ENCODE measurements around the gene SOX15. TPM values are rescaled to one million over a fixed set of nuclear protein-coding genes. Genes with fewer than 3 reads are reported as not detected.

Gene SOX15
- total and polyA plus RNA-seq, 4 donors, result 0.68 to 1.1 (median 0.86) TPM; not detected in 1

DNA sequence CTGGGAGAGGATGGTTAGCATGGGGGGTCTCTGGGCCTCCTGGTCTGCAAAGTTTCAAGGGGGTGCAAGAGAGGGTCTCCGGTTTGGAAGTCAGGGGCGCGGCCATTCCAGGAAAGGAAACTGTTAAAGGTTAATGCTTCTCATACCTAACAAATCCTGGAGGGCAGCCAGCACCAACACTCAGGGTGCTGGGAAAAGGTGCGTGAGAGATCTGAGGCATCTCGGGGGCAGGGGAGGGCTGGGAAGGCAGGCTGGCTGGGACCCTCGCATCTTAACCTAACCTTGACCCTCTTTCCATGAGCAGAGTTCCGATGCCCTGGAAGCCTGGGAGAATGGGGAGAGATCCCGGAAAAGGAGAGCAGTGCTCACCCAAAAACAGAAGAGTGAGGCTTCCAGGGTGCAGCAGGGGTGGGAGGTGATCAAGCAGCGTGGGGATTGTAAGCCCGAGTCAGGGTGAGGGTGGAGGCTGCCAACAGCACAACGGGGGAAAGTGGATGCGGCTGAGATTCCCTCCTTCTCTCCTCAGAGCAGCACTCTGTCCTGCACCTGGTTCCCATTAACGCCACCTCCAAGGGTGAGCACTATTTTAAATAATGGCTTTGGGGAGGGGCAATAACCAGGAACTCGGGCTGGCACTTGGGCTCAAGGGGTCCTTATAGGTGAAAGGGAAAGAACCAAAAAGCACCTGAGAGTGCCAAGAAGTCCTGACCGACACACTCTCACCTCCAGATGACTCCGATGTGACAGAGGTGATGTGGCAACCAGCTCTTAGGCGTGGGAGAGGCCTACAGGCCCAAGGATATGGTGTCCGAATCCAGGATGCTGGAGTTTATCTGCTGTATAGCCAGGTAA lies 30.3 kb downstream of the SOX15 start:
- peaks cover 0 to 16% (median 7%) of the 10 kb centered on the region in 4 donors for H3K36me3 ChIP-seq (ENCODE audit: control insufficient read depth in 4 of 4, insufficient read depth in 4 of 4, low read length in 4 of 4)
- H3K27me3 ChIP-seq (ENCODE audit: control insufficient read depth in 3 of 3, insufficient read depth in 3 of 3, low read length in 2 of 3), result no peaks in the 10 kb centered on the region
- H3K4me1 ChIP-seq (ENCODE audit: control insufficient read depth in 5 of 5, insufficient read depth in 5 of 5, low read length in 5 of 5), result peaks cover 0 to 50% (median 27%) of the 10 kb centered on the region in 5 donors
- H3K9ac ChIP-seq (ENCODE audit: insufficient read depth in 1 of 2, low read length in 2 of 2), result peak overlapping the region in 1 of 2 donors; percentile 95
- ATAC-seq (ENCODE audit: insufficient read depth, low FRiP score), result no peak
- peak in 2 of 3 donors; percentile 38 to 58 for DNase-seq
- no peaks in the 10 kb centered on the region for H3K9me3 ChIP-seq (ENCODE audit: control insufficient read depth in 4 of 4, insufficient read depth in 3 of 4, low read length in 3 of 4)
- peak overlapping the region; percentile 77 to 95 for H3K27ac ChIP-seq (ENCODE audit: low read depth in 1 of 2, low read length in 1 of 2)
- peak overlapping the region; percentile 23 for H3K4me3 ChIP-seq
- 37 to 52% methylated on average over 18 of the region's 18 CpGs for WGBS, 2 donors
- TF ChIP-seq, protein P1, sequence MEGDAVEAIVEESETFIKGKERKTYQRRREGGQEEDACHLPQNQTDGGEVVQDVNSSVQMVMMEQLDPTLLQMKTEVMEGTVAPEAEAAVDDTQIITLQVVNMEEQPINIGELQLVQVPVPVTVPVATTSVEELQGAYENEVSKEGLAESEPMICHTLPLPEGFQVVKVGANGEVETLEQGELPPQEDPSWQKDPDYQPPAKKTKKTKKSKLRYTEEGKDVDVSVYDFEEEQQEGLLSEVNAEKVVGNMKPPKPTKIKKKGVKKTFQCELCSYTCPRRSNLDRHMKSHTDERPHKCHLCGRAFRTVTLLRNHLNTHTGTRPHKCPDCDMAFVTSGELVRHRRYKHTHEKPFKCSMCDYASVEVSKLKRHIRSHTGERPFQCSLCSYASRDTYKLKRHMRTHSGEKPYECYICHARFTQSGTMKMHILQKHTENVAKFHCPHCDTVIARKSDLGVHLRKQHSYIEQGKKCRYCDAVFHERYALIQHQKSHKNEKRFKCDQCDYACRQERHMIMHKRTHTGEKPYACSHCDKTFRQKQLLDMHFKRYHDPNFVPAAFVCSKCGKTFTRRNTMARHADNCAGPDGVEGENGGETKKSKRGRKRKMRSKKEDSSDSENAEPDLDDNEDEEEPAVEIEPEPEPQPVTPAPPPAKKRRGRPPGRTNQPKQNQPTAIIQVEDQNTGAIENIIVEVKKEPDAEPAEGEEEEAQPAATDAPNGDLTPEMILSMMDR (IDR thresholded peaks at IDR 0.05; ENCODE audit: control extremely low read depth, extremely low read depth), result no peak

DNA sequence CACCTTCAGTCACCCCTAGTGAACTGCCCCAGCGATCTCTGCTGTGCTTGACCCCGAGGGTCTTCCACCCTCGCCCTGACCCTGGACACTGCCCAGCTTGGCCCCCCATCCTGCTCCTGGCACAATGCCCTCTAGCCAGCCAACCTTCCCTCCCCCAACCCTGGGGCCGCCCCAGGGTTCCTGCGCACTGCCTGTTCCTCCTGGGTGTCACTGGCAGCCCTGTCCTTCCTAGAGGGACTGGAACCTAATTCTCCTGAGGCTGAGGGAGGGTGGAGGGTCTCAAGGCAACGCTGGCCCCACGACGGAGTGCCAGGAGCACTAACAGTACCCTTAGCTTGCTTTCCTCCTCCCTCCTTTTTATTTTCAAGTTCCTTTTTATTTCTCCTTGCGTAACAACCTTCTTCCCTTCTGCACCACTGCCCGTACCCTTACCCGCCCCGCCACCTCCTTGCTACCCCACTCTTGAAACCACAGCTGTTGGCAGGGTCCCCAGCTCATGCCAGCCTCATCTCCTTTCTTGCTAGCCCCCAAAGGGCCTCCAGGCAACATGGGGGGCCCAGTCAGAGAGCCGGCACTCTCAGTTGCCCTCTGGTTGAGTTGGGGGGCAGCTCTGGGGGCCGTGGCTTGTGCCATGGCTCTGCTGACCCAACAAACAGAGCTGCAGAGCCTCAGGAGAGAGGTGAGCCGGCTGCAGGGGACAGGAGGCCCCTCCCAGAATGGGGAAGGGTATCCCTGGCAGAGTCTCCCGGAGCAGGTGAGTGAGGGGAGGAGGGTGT lies 31.2 kb downstream of the SOX15 start, which contains the start of gene TNFSF13:
Gene TNFSF13, plus strand, starts transcription at position 207 of the 776 bp plus-strand sequence. Its CDS starts 290 bp downstream, at position 497.
- whole genome bisulfite sequencing, 2 donors, result 8 to 18% methylated on average over 15 to 16 of the region's 16 CpGs
- peak within 1 kb of the TSS; percentile 31 to 66 for H3K9ac ChIP-seq (ENCODE audit: insufficient read depth in 1 of 2, low read length in 2 of 2)
- H3K4me3 ChIP-seq, result peak within 1 kb of the TSS; percentile 23
- H3K9me3 ChIP-seq (ENCODE audit: control insufficient read depth in 4 of 4, insufficient read depth in 3 of 4, low read length in 3 of 4), result no peaks in the 10 kb centered on the region
- TF ChIP-seq, protein P1 (IDR thresholded peaks at IDR 0.05; ENCODE audit: control extremely low read depth, extremely low read depth), result no peak
- H3K36me3 ChIP-seq (ENCODE audit: control insufficient read depth in 4 of 4, insufficient read depth in 4 of 4, low read length in 4 of 4), result peaks cover 0 to 12% (median 1%) of the 10 kb centered on the region in 4 donors
- H3K27me3 ChIP-seq (ENCODE audit: control insufficient read depth in 3 of 3, insufficient read depth in 3 of 3, low read length in 2 of 3), result no peaks in the 10 kb centered on the region
- ATAC-seq (ENCODE audit: insufficient read depth, low FRiP score) (no peak), DNase-seq (no peak)
- H3K27ac ChIP-seq (ENCODE audit: low read depth in 1 of 2, low read length in 1 of 2), result peak within 1 kb of the TSS; percentile 77 to 95
- peaks cover 0 to 50% (median 23%) of the 10 kb centered on the region in 5 donors for H3K4me1 ChIP-seq (ENCODE audit: control insufficient read depth in 5 of 5, insufficient read depth in 5 of 5, low read length in 5 of 5)

DNA sequence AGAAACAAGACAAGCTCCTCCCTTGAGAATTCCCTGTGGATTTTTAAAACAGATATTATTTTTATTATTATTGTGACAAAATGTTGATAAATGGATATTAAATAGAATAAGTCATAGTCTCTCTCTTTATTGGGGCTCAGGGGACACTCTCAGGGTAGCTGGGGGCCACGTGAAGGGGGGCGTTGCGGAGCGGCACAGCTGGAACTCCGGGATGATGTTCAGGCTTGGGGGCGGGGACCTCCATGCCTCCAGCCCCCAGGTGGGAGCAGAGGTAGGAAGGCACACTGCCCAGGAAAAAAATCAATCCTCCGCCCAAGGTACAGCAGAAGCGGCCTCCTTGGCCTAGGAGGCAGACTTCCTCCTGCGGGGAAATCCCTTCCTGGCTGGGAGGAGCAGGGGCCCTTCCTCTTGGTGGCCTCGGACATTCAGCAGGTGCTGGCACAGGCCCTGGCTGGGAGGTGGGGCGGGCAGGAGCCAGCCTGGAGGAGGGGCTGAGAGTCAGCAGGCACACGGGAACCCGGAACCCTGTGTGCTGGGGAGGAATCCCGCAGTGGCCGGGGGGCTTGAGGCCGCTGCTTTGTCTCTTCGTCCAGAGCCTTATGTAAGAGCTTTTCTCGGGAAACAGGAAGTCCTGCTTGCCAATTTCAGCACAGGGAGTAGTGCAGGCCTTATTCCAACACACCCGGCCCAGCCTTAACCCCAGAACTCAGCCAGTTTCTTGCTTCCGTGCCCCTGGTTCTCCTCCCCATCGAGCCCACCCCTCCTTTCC lies 31.9 kb downstream of the SOX15 start:
- Histone ChIP-seq H3K9me3 (ENCODE audit: control insufficient read depth in 4 of 4, insufficient read depth in 3 of 4, low read length in 3 of 4) (no peaks in the 10 kb centered on the region), H3K27ac (ENCODE audit: low read depth in 1 of 2, low read length in 1 of 2) (peak overlapping the region; percentile 77 to 95), H3K9ac (ENCODE audit: insufficient read depth in 1 of 2, low read length in 2 of 2) (peak overlapping the region; percentile 31 to 66), H3K4me1 (ENCODE audit: control insufficient read depth in 5 of 5, insufficient read depth in 5 of 5, low read length in 5 of 5) (peaks cover 0 to 48% (median 23%) of the 10 kb centered on the region in 5 donors), H3K36me3 (ENCODE audit: control insufficient read depth in 4 of 4, insufficient read depth in 4 of 4, low read length in 4 of 4) (peaks cover 0 to 6% (median 3%) of the 10 kb centered on the region in 4 donors), H3K4me3 (no peak overlapping the region), H3K27me3 (ENCODE audit: control insufficient read depth in 3 of 3, insufficient read depth in 3 of 3, low read length in 2 of 3) (no peaks in the 10 kb centered on the region)
- DNase-seq (peak; percentile 88 to 98 (median 96)), ATAC-seq (ENCODE audit: insufficient read depth, low FRiP score) (peak; percentile 63)
- TF ChIP-seq, protein P1 (IDR thresholded peaks at IDR 0.05; ENCODE audit: control extremely low read depth, extremely low read depth), result no peak
- WGBS, 2 donors, result 6 to 7% methylated on average over 21 of the region's 21 CpGs

All from lung (tissue), 12 donors.